Keratinocyte (primary cell): ENCODE data around the gene WDR33. TPM values are rescaled to one million over a fixed set of nuclear protein-coding genes. Genes with fewer than 3 reads are reported as not detected.

Source experiments
- DNase-seq: peaks from one replicate; pipeline ENCODE4 v3.0.0-alpha.2; 2011; ENCODE audit warnings: low read depth, missing footprints, low spot score
- FAIRE-seq: peaks from 2 replicates; lab custom pipeline; 2011; peaks lifted over from hg19 to GRCh38; lab: Jason Lieb, UNC
- H2AFZ ChIP-seq: 2 replicates; pipeline ENCODE4 v1.6.0; 2012; ENCODE audit warnings: low read length, control low read depth, inconsistent platforms; ENCODE audit not compliant: control insufficient read depth
- H3K27ac ChIP-seq: 2 replicates; pipeline ENCODE4 v1.5.1; 2011; ENCODE audit warnings: low read length; ENCODE audit not compliant: control insufficient read depth, insufficient read depth
- H3K27me3 ChIP-seq: 3 replicates; pipeline ENCODE4 v1.6.0; 2011; ENCODE audit warnings: low read length; ENCODE audit not compliant: control insufficient read depth, insufficient read depth; ENCODE audit errors: extremely low read depth
- H3K36me3 ChIP-seq, 2 experiments: 2 replicates in 1 of 2; 3 replicates in 1 of 2; pipeline ENCODE4 v1.5.1; 2011; ENCODE audit warnings: low read length in 2 of 2, mild to moderate bottlenecking in 1 of 2; ENCODE audit not compliant: control insufficient read depth in 2 of 2, insufficient read depth in 2 of 2; ENCODE audit errors: extremely low read depth in 1 of 2
- H3K4me1 ChIP-seq: 3 replicates; pipeline ENCODE4 v1.5.1; 2011; ENCODE audit warnings: low read length; ENCODE audit not compliant: control insufficient read depth, insufficient read depth; ENCODE audit errors: extremely low read depth
- H3K4me2 ChIP-seq: 3 replicates; pipeline ENCODE4 v1.6.0; 2011; ENCODE audit warnings: low read depth, low read length; ENCODE audit not compliant: control insufficient read depth, insufficient read depth; ENCODE audit errors: extremely low read depth
- H3K4me3 ChIP-seq, 3 experiments: fragments of 200-600 bp in 1 of 3; sonication (generic) in 1 of 3; 2 replicates in 2 of 3; 3 replicates in 1 of 3; pipeline ENCODE4 v1.5.1; 2011 to 2016; ENCODE audit warnings: low read length in 3 of 3, mild to moderate bottlenecking in 3 of 3, control low read depth in 2 of 3, inconsistent platforms in 1 of 3, low read depth in 1 of 3, mixed read lengths in 1 of 3, mixed run types in 1 of 3, moderate library complexity in 1 of 3; ENCODE audit not compliant: control insufficient read depth in 2 of 3, insufficient read depth in 2 of 3; ENCODE audit errors: extremely low read depth in 1 of 3
- H3K79me2 ChIP-seq: 2 replicates; pipeline ENCODE4 v1.6.0; 2012; ENCODE audit warnings: low read length; ENCODE audit not compliant: control insufficient read depth, insufficient read depth
- H3K9ac ChIP-seq: 3 replicates; pipeline ENCODE4 v1.6.0; 2011; ENCODE audit warnings: low read length; ENCODE audit not compliant: control insufficient read depth, insufficient read depth; ENCODE audit errors: extremely low read depth
- H3K9me1 ChIP-seq: 3 replicates; pipeline ENCODE4 v1.6.0; 2011; ENCODE audit warnings: low read length; ENCODE audit not compliant: control insufficient read depth, insufficient read depth; ENCODE audit errors: extremely low read depth
- H3K9me3 ChIP-seq: 2 replicates; pipeline ENCODE4 v1.5.1; 2012; ENCODE audit warnings: low read depth, low read length; ENCODE audit not compliant: control insufficient read depth
- H4K20me1 ChIP-seq: 3 replicates; pipeline ENCODE4 v1.6.0; 2011; ENCODE audit warnings: low read length; ENCODE audit not compliant: control insufficient read depth, insufficient read depth; ENCODE audit errors: extremely low read depth
- CTCF ChIP-seq, 3 experiments: IDR thresholded peaks in 1 of 3; conservative IDR thresholded peaks in 1 of 3; optimal IDR thresholded peaks in 1 of 3; 2 replicates in 2 of 3; 3 replicates in 1 of 3; pipeline versions ENCODE3 to v1.5.1; 2011; ENCODE audit warnings: low read length in 3 of 3, mild to moderate bottlenecking in 3 of 3, moderate library complexity in 2 of 3, control low read depth in 1 of 3, inconsistent platforms in 1 of 3; ENCODE audit not compliant: insufficient read depth in 2 of 3; ENCODE audit errors: extremely low read depth in 1 of 3
- EZH2 ChIP-seq: IDR thresholded peaks from one replicate; pipeline ENCODE4 v1.6.1; 2012; ENCODE audit warnings: inconsistent platforms, mild to moderate bottlenecking, low read length, moderate library complexity
- dilution Hi-C: fragments of 300-500 bp; cut with MboI; formaldehyde crosslinking; loops from one replicate; pipeline ENCODE4 v1.7.0; 2020; ENCODE audit warnings: low sequenced_read_pairs; ENCODE audit not compliant: extremely low pct_ligation_motif_present
- polyA plus RNA-seq, 5 experiments: library from polyadenylated mRNA; depleted of rRNA in 3 of 5; stranded (reverse) in 3 of 5; stranded (forward) in 1 of 5; unstranded in 1 of 5; fragments of >200 nt; gene quantifications; 1 replicate in 1 of 5; 2 replicates in 3 of 5; 3 replicates in 1 of 5; pipeline versions ENCODE4 v1.2.1 to v1.2.3, GENCODE V29; 2011 to 2012; ENCODE audit warnings: missing spikeins in 2 of 5, low read depth in 1 of 5, low replicate concordance in 1 of 5

WDR33 gene
- polyA plus RNA-seq, 1 donor (not counting 4 experiments of a cell fraction or from before 2014, with no cell fraction given): 44.5 TPM

GRCh38 chr2:127783101-127783500 lies 27.9 kb downstream of the WDR33 start:
- Histone ChIP-seq H3K4me3 (no peak overlapping the region), H3K4me1 (no peaks in the 10 kb centered on the region), H3K9me1 (no peaks in the 10 kb centered on the region), H3K79me2 (peaks cover 60% of the 10 kb centered on the region), H3K36me3 (no peaks in the 10 kb centered on the region), H4K20me1 (peaks cover 2% of the 10 kb centered on the region), H3K9me3 (no peaks in the 10 kb centered on the region), H3K27me3 (no peaks in the 10 kb centered on the region), H3K4me2 (no peak overlapping the region), H2AFZ (no peak overlapping the region), H3K9ac (no peak overlapping the region), H3K27ac (no peak overlapping the region)
- no peak for FAIRE-seq
- no peak for DNase-seq
- TF ChIP-seq CTCF (optimal IDR thresholded peaks at IDR 0.05 in 1 of 3, IDR thresholded peaks at IDR 0.05 in 1 of 3, conservative IDR thresholded peaks at IDR 0.05 in 1 of 3; ENCODE audit: extremely low read depth in 1 of 3, insufficient read depth in 2 of 3, low read length in 3 of 3) (no peak), EZH2 (no peak)
- dilution Hi-C loops: no loop called here

- no peak for TF ChIP-seq CTCF (optimal IDR thresholded peaks at IDR 0.05 in 1 of 3, IDR thresholded peaks at IDR 0.05 in 1 of 3, conservative IDR thresholded peaks at IDR 0.05 in 1 of 3; ENCODE audit: extremely low read depth in 1 of 3, insufficient read depth in 2 of 3, low read length in 3 of 3)
- TF ChIP-seq EZH2: no peak
- peaks cover 73% of the 10 kb centered on the region for H3K79me2 ChIP-seq
- no peak overlapping the region for H2AFZ ChIP-seq
- peaks cover 12% of the 10 kb centered on the region for H4K20me1 ChIP-seq
- H3K27me3 ChIP-seq: no peaks in the 10 kb centered on the region
- H3K9me1 ChIP-seq: peaks cover 3% of the 10 kb centered on the region
- H3K4me1 ChIP-seq: no peaks in the 10 kb centered on the region
- FAIRE-seq (no peak), DNase-seq (no peak)
- no peak overlapping the region for H3K4me3 ChIP-seq
- no peak overlapping the region for H3K9ac ChIP-seq
- no peaks in the 10 kb centered on the region for H3K9me3 ChIP-seq
- dilution Hi-C loops: no loop called here
- H3K27ac ChIP-seq: no peak overlapping the region
- no peaks in the 10 kb centered on the region for H3K36me3 ChIP-seq
- H3K4me2 ChIP-seq: no peak overlapping the region
Measured at GRCh38 chr2:127778850-127779249, 32.1 kb downstream of the WDR33 start.
